ENCODE measurements around the gene MAST4. TPM values are rescaled to one million over a fixed set of nuclear protein-coding genes. Genes with fewer than 3 reads are reported as not detected.

The MAST4 gene
- total RNA-seq, 4 donors from 2014 or later = 16.2 to 32.8 (median 25.0) TPM

DNA sequence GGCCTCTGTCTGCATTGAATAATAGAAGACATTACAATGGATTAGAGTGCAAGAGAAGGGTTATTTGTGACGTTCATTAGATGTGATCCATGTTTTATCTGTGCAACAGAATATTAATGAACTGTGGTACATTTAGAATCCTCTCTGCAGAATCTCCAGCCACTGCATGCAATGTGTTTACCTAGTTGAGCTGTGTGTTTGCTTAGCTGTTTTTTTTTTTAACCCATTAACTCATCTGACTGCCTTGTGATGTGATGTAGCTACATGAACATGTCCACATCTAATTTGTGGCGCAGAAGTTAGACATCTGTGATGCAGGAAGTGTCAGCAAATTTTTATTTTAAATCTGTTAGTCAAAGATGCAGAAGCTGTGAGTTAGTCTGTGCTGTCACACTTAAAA lies 363.5 kb downstream of the MAST4 start:
- TF ChIP-seq CTCF (IDR thresholded peaks at IDR 0.05) = no peak
- TF ChIP-seq POLR2AphosphoS5 (IDR thresholded peaks at IDR 0.05) = no peak
- TF ChIP-seq EP300 (IDR thresholded peaks at IDR 0.05) = no peak
- no peak for TF ChIP-seq POLR2A (IDR thresholded peaks at IDR 0.05)
- ATAC-seq = no peak
- Histone ChIP-seq H3K27ac (peak overlapping the region in 3 of 4 donors; percentile 71 to 77 (median 72)), H3K36me3 (no peaks in the 10 kb centered on the region), H3K9me3 (no peaks in the 10 kb centered on the region), H3K4me3 (peak overlapping the region in 1 of 2 donors; percentile 47), H3K4me1 (peaks cover 0 to 28% (median 12%) of the 10 kb centered on the region in 3 donors), H3K27me3 (no peaks in the 10 kb centered on the region)
- WGBS, 2 donors (ENCODE audit: low coverage in 1 of 2) = 10 to 31% methylated on average over 2 of the region's 2 CpGs

DNA sequence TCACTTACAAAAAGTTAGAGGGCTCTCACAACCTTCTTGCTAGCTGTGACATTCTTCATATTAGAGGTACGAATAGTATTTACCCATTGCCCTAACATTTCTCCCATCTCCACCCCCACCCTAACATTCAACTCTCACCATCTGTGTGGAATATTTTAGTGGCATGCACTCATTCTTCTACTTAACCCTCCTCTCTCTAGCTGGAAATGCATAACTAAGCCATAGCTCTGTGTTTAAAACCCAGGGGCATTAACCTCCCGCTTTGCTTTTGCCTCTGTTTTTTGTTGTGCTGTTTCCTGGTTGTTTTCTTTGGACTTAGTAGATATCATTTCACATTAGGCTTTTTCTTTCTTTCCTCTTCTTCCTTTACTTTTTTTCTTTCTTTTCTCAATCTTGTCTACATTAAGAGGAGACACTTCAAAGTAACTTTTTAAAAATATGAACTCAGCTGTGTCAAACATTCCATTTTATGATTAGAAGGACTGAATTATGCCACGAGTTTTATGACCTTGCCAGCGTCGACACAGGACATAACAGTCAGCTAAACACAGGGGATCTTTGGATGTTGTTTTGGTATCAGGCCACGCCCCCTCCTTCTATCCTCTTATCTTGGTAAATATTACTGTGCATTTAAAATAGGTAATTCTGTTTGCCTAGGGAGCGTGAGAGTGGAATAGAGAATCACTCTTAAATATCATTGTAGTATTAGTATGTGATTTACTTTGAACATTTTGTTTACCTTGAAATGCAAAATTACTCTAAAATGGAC lies 364.4 kb downstream of the MAST4 start:
- Histone ChIP-seq H3K9me3 (no peaks in the 10 kb centered on the region), H3K27me3 (no peaks in the 10 kb centered on the region), H3K4me1 (peaks cover 0 to 28% (median 12%) of the 10 kb centered on the region in 3 donors), H3K27ac (peak overlapping the region in 1 of 4 donors; percentile 14), H3K36me3 (no peaks in the 10 kb centered on the region), H3K4me3 (peak overlapping the region in 1 of 2 donors; percentile 47)
- no peak for ATAC-seq
- TF ChIP-seq EP300 (IDR thresholded peaks at IDR 0.05) (no peak), CTCF (IDR thresholded peaks at IDR 0.05) (no peak), POLR2A (IDR thresholded peaks at IDR 0.05) (no peak), POLR2AphosphoS5 (IDR thresholded peaks at IDR 0.05) (no peak)
- 23 to 32% methylated on average over 7 of the region's 7 CpGs for WGBS, 2 donors (ENCODE audit: low coverage in 1 of 2)

DNA sequence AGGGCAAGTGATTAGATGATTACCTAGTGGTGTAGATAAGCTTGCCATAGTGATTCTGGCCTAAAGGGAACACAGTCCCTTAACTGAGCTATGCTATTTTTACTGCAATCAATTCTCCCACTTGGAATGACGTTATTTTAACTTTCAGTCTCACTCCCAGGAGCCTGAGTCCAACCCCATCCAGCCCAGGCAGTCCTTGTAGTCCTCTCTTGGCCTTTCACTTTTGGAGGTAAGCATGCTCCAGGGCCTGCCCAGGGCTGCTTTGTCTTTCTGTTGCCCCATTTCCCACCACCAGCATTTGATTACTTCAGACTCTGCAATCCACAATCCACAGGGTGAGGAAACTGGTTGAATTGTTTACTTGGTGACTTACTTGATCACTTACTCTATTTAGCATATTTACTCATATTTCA lies 367.4 kb downstream of the MAST4 start:
- ATAC-seq = no peak
- 11 to 17% methylated on average over 1 of the region's 1 CpG for WGBS, 2 donors (ENCODE audit: low coverage in 1 of 2)
- no peaks in the 10 kb centered on the region for H3K9me3 ChIP-seq
- TF ChIP-seq POLR2AphosphoS5 (IDR thresholded peaks at IDR 0.05) (no peak), EP300 (IDR thresholded peaks at IDR 0.05) (no peak), CTCF (IDR thresholded peaks at IDR 0.05) (no peak), POLR2A (IDR thresholded peaks at IDR 0.05) (no peak)
- no peak overlapping the region for H3K4me3 ChIP-seq
- peaks cover 0 to 22% (median 7%) of the 10 kb centered on the region in 3 donors for H3K4me1 ChIP-seq
- H3K27ac ChIP-seq = no peak overlapping the region
- no peaks in the 10 kb centered on the region for H3K36me3 ChIP-seq
- no peaks in the 10 kb centered on the region for H3K27me3 ChIP-seq

GRCh38 chr5:66966439-66966838 lies 370.2 kb downstream of the MAST4 start:
- Histone ChIP-seq H3K4me3 (no peak overlapping the region), H3K9me3 (no peaks in the 10 kb centered on the region), H3K36me3 (no peaks in the 10 kb centered on the region), H3K27ac (no peak overlapping the region), H3K27me3 (no peaks in the 10 kb centered on the region), H3K4me1 (no peaks in the 10 kb centered on the region)
- TF ChIP-seq CTCF (IDR thresholded peaks at IDR 0.05) (no peak), POLR2A (IDR thresholded peaks at IDR 0.05) (no peak), EP300 (IDR thresholded peaks at IDR 0.05) (no peak), POLR2AphosphoS5 (IDR thresholded peaks at IDR 0.05) (no peak)
- no peak for ATAC-seq

DNA sequence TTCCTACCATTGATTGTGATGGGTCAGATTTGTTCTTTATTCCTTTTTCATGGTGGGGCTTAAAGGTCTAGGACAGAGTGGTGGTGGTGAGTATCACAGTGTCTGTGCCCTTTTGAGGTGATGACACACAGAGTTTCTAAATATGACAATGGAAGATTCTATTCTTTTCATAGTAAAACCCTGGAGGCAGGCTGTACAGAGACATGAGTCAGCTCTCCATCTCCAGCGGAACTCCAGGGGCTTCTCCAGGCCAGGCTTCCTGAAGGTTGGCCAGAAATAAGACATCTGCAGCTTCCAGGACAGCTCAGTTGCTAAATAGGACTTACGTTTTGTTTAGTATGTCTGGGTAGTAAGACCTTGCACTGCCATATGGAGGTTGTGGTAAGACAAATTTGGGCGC lies 370.9 kb downstream of the MAST4 start:
- no peaks in the 10 kb centered on the region for H3K27me3 ChIP-seq
- H3K9me3 ChIP-seq = no peaks in the 10 kb centered on the region
- no peaks in the 10 kb centered on the region for H3K36me3 ChIP-seq
- 50 to 57% methylated on average over 1 to 3 of the region's 3 CpGs for WGBS, 2 donors (ENCODE audit: low coverage in 1 of 2)
- H3K4me1 ChIP-seq = no peaks in the 10 kb centered on the region
- TF ChIP-seq POLR2AphosphoS5 (IDR thresholded peaks at IDR 0.05) (no peak), POLR2A (IDR thresholded peaks at IDR 0.05) (no peak), EP300 (IDR thresholded peaks at IDR 0.05) (no peak), CTCF (IDR thresholded peaks at IDR 0.05) (no peak)
- ATAC-seq = no peak
- H3K4me3 ChIP-seq = no peak overlapping the region
- H3K27ac ChIP-seq = no peak overlapping the region

All from gastroesophageal sphincter (tissue), 4 donors.